MCF 10A (cell line): Measurements from ENCODE around the gene DNAL1. TPM values are rescaled to one million over a fixed set of nuclear protein-coding genes. Genes with fewer than 3 reads are reported as not detected.

Experiments used
- BruUV-seq: library from RNA; stranded (reverse); fragments of 400-500 nt; replicated peaks from 2 replicates; lab custom pipeline; 2021; lab: Mats Ljungman, UMichigan
- CTCF ChIA-PET: fragments of 300-600 bp; sonication (Branson Sonifier 250); formaldehyde crosslinking; extraction: SDS; loops from one replicate; lab custom pipeline; 2021; ENCODE audit warnings: antibody characterized with exemption, inconsistent platforms; lab: Yijun Ruan, JAX
- POLR2A ChIA-PET: fragments of 300-600, 350-650 bp; sonication (Branson Sonifier 250); formaldehyde crosslinking; extraction: SDS; loops from one replicate; lab custom pipeline; 2020; ENCODE audit warnings: antibody characterized with exemption, inconsistent platforms; lab: Yijun Ruan, JAX
- DNase-seq: peaks from one replicate; pipeline ENCODE4 v3.0.0-alpha.2; 2018; ENCODE audit not compliant: unreplicated experiment
- H3K27ac Mint-ChIP-seq: one replicate; pipeline ENCODE4 v1.8.0; 2022; ENCODE audit warnings: mild to moderate bottlenecking, low read depth, mixed read lengths; ENCODE audit not compliant: unreplicated experiment
- H3K27me3 Mint-ChIP-seq: one replicate; pipeline ENCODE4 v1.8.0; 2022; ENCODE audit warnings: mixed read lengths; ENCODE audit not compliant: insufficient read depth, unreplicated experiment
- H3K36me3 Mint-ChIP-seq: one replicate; pipeline ENCODE4 v1.8.0; 2022; ENCODE audit warnings: mild to moderate bottlenecking, moderate library complexity, mixed read lengths; ENCODE audit not compliant: insufficient read depth, unreplicated experiment
- H3K4me1 Mint-ChIP-seq: one replicate; pipeline ENCODE4 v1.8.0; 2022; ENCODE audit warnings: mixed read lengths; ENCODE audit not compliant: insufficient read depth, unreplicated experiment
- H3K4me3 Mint-ChIP-seq: one replicate; pipeline ENCODE4 v1.8.0; 2022; ENCODE audit warnings: mild to moderate bottlenecking, moderate library complexity, mixed read lengths; ENCODE audit not compliant: unreplicated experiment
- H3K9me3 Mint-ChIP-seq: one replicate; pipeline ENCODE4 v1.8.0; 2022; ENCODE audit warnings: mixed read lengths; ENCODE audit not compliant: unreplicated experiment
- intact Hi-C: fragments of 100-400 bp; cut with micrococcal nuclease; formaldehyde crosslinking; loops from 2 replicates; pipeline ENCODE4 v1.14.1; 2022
- total RNA-seq: library from RNA; stranded (reverse); gene quantifications from 2 replicates; pipeline ENCODE4 v1.2.3, GENCODE V29; 2022
- TF ChIP-seq, protein P1 (sequence below): fragments of 200-600 bp; IDR thresholded peaks from one replicate; pipeline ENCODE4 v1.8.0; 2022; ENCODE audit warnings: antibody characterized with exemption, mild to moderate bottlenecking; ENCODE audit not compliant: unreplicated experiment

The DNAL1 gene
- total RNA-seq, 1 experiment from 2014 or later = 18.5 TPM

- no TSS peak for BruUV-seq
- intact Hi-C loops = loop anchor here (5.0 kb wide), 2 partner anchors 48 to 68 kb away; partner anchors contain the start of gene DNAL1
- peaks cover 39% of the 10 kb centered on the region for H3K36me3 Mint-ChIP-seq
- DNase-seq = no peak
- ChIA-PET CTCF (interaction anchor here (0.7 kb wide), 1 partner anchor 248 kb away, joined by 3 read pairs; no protein-coding TSS in a partner anchor), POLR2A (interaction anchor here (0.6 to 2.1 kb wide), 9 partner anchors 14 to 321 kb away, joined by 3 to 11 read pairs (median 4); partner anchors contain the start of genes COQ6, FAM161B, PTGR2 and ZNF410)
- H3K4me1 Mint-ChIP-seq = peaks cover 32% of the 10 kb centered on the region
- H3K27me3 Mint-ChIP-seq = no peaks in the 10 kb centered on the region
- no peaks in the 10 kb centered on the region for H3K9me3 Mint-ChIP-seq
- H3K27ac Mint-ChIP-seq = no peak overlapping the region
- no peak overlapping the region for H3K4me3 Mint-ChIP-seq
- TF ChIP-seq, protein P1, sequence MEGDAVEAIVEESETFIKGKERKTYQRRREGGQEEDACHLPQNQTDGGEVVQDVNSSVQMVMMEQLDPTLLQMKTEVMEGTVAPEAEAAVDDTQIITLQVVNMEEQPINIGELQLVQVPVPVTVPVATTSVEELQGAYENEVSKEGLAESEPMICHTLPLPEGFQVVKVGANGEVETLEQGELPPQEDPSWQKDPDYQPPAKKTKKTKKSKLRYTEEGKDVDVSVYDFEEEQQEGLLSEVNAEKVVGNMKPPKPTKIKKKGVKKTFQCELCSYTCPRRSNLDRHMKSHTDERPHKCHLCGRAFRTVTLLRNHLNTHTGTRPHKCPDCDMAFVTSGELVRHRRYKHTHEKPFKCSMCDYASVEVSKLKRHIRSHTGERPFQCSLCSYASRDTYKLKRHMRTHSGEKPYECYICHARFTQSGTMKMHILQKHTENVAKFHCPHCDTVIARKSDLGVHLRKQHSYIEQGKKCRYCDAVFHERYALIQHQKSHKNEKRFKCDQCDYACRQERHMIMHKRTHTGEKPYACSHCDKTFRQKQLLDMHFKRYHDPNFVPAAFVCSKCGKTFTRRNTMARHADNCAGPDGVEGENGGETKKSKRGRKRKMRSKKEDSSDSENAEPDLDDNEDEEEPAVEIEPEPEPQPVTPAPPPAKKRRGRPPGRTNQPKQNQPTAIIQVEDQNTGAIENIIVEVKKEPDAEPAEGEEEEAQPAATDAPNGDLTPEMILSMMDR = no peak
Measured at GRCh38 chr14:73710737-73711136, 66.0 kb downstream of the DNAL1 start.

DNA sequence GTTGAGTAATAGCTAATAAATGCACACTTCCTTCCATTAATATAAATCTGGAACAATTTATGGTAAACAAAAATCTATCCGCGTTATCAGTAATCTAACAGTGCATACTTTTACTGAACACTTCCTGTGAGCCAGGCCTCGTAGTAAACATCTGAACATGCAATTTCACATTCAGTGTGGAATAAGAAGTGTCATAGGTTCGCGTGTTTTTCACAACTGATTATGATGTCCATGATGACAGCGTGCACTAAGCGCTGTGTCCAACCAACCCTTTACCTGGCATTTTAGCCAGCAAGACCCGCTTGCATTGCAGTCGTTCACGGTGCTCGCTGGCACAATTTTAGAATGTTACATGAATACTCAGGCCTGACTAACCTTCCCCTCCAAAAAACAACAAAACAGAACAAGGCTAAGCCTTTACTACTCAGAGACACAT, 67.3 kb downstream of the DNAL1 start:
- no peak for DNase-seq
- H3K36me3 Mint-ChIP-seq = peaks cover 47% of the 10 kb centered on the region
- peaks cover 35% of the 10 kb centered on the region for H3K4me1 Mint-ChIP-seq
- H3K4me3 Mint-ChIP-seq = peak overlapping the region; percentile 86
- TF ChIP-seq, protein P1 = no peak
- CTCF ChIA-PET = interaction anchor here (0.6 kb wide), 3 partner anchors 50 to 555 kb away, joined by 3 to 4 read pairs (median 3); no protein-coding TSS in a partner anchor
- no peak overlapping the region for H3K27ac Mint-ChIP-seq
- H3K9me3 Mint-ChIP-seq = no peaks in the 10 kb centered on the region
- POLR2A ChIA-PET = interaction anchor here (0.7 to 3.7 kb wide), 21 partner anchors 8 to 238 kb away, joined by 3 to 44 read pairs (median 4); partner anchors contain the start of genes ACOT1, COQ6, DNAL1 and FAM161B
- H3K27me3 Mint-ChIP-seq = no peaks in the 10 kb centered on the region
- BruUV-seq = no TSS peak
- intact Hi-C loops = loop anchor here (5.0 kb wide), 2 partner anchors 50 to 70 kb away; partner anchors contain the start of gene DNAL1

DNA sequence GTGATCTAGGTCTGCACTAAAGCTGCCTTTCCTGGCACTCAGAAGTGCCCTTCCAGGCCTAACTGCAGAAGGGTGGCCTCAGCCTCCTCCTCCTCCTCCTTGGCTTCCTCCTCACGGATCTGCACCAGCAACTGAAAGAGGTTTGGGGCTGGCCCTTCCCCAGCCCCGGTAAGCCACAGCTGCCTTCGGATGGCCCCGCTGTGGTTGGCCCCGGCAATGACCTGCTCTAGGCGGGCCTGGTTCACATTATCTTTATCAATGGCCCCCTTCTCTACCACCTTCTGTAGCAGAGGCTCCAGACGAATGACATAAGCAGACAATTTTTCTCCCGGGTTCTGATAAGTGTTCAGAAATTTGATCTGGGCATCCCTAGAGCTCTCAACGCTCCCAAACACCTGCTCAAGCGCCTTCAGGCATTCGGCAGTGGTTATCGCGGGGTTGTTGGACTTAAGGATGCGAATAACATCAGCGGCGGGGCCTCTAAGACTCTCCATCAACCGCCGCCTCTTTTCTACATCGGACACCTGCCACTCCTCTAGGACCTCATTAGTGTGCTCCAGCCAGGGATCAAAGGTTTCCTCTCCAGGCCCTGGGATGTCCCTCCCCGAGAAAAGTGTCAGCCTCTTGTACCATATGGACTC, 67.9 kb downstream of the DNAL1 start:
- TF ChIP-seq, protein P1 = no peak
- intact Hi-C loops = loop anchor here (5.0 kb wide), 2 partner anchors 50 to 70 kb away; partner anchors contain the start of gene DNAL1
- ChIA-PET POLR2A (interaction anchor here (0.6 to 3.7 kb wide), 25 partner anchors 7 to 854 kb away, joined by 3 to 44 read pairs (median 4); partner anchors contain the start of genes COQ6, DNAL1, FAM161B and PTGR2), CTCF (interaction anchor here (0.6 to 1.4 kb wide), 5 partner anchors 15 to 556 kb away, joined by 3 to 4 read pairs (median 3); no protein-coding TSS in a partner anchor)
- Mint-ChIP-seq H3K4me3 (peak overlapping the region; percentile 86), H3K36me3 (peaks cover 53% of the 10 kb centered on the region), H3K27me3 (no peaks in the 10 kb centered on the region), H3K27ac (peak overlapping the region; percentile 86), H3K9me3 (no peaks in the 10 kb centered on the region), H3K4me1 (peaks cover 35% of the 10 kb centered on the region)
- DNase-seq = peak; percentile 33
- BruUV-seq = no TSS peak
